Stimulated activated CD8-positive, alpha-beta memory T cell treated with anti-CD3 and anti-CD28 coated beads, Interleukin-2, amount 100 ng/mL, for 48 hours (primary cell): ENCODE measurements around the gene MCIDAS.
A peak's percentile ranks its signal among the peaks of the same experiment; 100 is the strongest.

Experiments
- DNase-seq, 2 donors: peaks; one replicate each; pipeline ENCODE4 v3.0.0-alpha.2; 2020; ENCODE audit warnings: low read depth in 2 of 2

MCIDAS gene

GRCh38 chr5:55222092-55222984, 4.8 kb downstream of the MCIDAS start:
- no peak for DNase-seq

- DNase-seq, result no peak
These were observed 6.5 kb downstream of the MCIDAS start for GRCh38 chr5:55220433-55221185.

GRCh38 chr5:55219770-55220169, 7.3 kb downstream of the MCIDAS start:
- DNase-seq, result no peak

DNA sequence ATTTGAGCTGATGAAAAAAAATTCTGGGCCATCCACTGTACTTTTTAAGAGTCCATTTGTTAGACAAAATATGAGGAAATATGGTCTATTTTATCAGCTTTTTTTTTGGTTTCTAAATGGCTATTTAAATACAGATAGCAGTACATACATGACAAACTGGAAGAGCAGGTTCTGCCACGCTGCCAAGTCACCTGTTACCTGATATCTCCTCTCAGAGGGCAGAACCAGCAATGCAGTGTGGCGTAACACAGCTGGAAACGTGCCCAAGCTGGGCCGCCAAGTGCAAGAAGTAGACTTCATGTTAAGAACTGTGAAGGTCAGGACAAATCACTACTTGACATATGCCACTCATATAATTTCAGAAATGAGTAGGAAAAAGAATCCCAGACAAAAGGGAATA, 8.1 kb downstream of the MCIDAS start:
- no peak for DNase-seq

GRCh38 chr5:55211184-55211874, 15.8 kb downstream of the MCIDAS start:
- DNase-seq, result no peak

GRCh38 chr5:55205001-55205400, 22.1 kb downstream of the MCIDAS start:
- no peak for DNase-seq

- DNase-seq, result no peak
These were observed 36.0 kb downstream of the MCIDAS start for GRCh38 chr5:55191165-55191564.

DNA sequence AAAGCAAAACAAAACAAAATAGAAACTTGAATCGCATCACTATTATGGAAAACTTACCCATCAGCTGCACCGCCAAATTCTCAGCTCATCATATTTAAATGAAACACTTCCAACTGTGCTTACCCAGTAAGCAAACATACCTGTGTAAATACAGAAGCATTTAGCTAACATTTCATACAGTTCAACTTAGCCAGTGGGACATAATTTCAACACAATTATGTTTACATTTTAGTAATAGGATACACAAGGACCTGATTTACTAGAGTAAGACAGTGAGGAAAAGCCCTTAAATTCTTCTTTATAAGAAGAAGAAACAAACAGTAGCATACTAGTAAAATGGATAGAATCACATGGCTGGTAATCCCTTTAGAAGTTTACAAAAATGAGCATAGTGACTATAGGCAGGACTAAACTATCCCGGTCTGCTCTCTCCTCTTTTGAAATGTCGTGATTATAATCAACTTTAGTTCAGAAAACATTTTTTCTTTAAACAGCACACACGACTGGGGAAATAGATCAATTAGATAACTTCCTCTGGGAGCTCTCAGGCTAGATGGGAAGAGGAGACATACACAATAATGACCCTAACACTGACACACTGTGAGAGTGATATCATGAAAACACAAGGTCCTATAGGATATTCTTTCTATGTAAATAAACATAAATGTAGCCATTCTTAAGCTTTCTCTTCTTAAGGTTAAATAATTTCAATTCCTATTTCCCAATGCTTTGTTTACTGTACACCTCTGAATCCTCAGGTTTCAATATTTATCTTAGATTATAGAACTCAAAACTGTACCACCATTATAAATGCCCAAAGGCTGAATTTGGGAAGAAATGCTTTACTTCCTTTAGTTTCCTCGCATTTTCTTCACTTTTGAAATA, 38.2 kb downstream of the MCIDAS start:
- no peak for DNase-seq

- DNase-seq, result no peak
These were observed 39.7 kb downstream of the MCIDAS start for GRCh38 chr5:55187370-55187769.

GRCh38 chr5:55180016-55180415, 47.1 kb downstream of the MCIDAS start:
- DNase-seq, result no peak

GRCh38 chr5:55177078-55177477, 50.0 kb downstream of the MCIDAS start:
- no peak for DNase-seq

DNA sequence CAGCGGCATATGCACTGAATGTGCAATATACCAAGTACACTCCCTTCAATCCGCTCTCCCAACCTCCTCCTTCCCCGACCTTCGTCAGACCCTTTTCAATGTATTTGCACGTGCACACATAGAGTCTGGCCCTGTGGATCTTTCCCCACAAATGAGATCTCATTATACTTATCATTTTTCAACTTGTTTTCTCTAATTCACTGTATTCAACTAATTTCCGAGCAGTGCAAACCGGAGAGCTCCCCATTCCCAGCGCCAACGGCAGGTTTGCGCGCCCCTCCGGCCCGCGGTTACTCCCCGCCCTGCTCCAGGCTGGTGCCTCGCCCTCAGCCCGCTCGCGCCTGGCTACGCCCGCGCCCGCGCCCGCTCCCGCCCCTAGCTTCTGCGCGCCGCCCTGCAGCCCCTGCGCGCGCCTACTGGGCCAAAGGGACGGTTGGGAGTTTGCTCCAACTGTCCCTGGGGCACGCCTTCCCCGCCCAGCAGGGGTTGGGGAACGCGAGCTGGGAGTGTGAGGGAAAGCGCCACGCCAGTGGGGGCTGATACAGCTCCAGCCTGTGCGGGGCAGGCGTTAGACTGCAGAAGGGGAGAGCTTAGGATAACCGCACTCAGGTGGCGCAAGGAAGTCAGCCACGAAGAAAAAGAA, 50.8 kb downstream of the MCIDAS start:
- DNase-seq, result peak in 1 of 2 donors; percentile 18

DNA sequence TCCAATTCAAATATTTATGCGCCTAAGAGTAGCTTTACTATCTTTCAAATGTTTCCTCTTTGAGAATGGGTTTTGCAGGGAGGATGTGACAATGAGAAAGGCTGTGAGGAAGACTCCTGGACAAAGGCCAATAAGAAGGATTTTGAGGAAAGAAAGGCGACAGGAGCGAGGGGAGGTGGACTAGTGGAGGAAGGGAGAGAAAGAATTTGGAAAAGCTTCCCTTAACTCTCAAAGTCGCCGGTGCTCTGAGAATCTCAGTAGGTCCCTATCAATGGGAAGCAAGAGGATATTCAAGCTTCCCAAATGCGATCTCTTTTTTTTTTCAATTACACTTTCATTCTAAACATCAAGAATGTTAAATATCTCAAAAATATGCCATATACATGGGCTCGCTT, 51.3 kb downstream of the MCIDAS start:
- DNase-seq, result no peak

GRCh38 chr5:55173687-55174230, 53.4 kb downstream of the MCIDAS start:
- DNase-seq, result no peak

- peak; percentile 67 to 76 for DNase-seq
These were observed 54.0 kb downstream of the MCIDAS start, which contains the start of gene CDC20B for GRCh38 chr5:55172937-55173686. TSS of gene CDC20B (minus strand) at chr5:55173177. CDS start at chr5:55173000, 177 bp downstream.

- peak in 1 of 2 donors; percentile 28 for DNase-seq
These were observed 54.8 kb downstream of the MCIDAS start for GRCh38 chr5:55172051-55172899.

DNA sequence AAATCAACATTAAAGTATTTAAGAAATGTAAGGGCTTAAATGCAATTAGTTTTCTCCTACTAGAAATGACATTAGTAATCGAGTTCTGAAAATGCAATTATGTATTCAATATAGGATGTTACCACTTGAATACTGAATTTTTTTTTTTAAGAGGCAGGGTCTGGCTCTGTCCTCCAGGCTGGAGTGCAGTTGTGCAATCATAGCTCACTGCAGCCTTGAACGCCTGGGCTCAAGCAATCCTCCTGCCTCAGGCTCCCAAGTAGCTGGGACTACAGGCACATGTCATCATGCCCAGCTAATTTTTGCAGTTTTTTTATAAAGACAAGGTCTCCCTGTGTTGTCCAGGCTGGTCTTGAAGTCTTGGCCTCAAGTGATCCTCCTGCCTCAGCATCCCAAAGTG, 55.6 kb downstream of the MCIDAS start:
- DNase-seq, result no peak
